Lower leg skin (tissue), 3 donors: Measurements from ENCODE around the gene PPP1R15B.

Experiments used
- CTCF ChIP-seq, 3 donors: fragments of 450-650 bp; IDR thresholded peaks; one replicate each; pipeline ENCODE4 v1.5.1; 2016; ENCODE audit warnings: antibody characterized with exemption in 3 of 3, mild to moderate bottlenecking in 3 of 3, moderate library complexity in 2 of 3
- POLR2A ChIP-seq, 2 donors: fragments of 450-650 bp; IDR thresholded peaks; one replicate each; pipeline ENCODE4 v1.6.1; 2016 to 2017; ENCODE audit warnings: antibody characterized with exemption in 2 of 2, mild to moderate bottlenecking in 1 of 2, moderate library complexity in 1 of 2

- TF ChIP-seq POLR2A (IDR thresholded peaks at IDR 0.05) (no peak), CTCF (IDR thresholded peaks at IDR 0.05) (no peak)
These were observed 48.7 kb upstream of the PPP1R15B start for GRCh38 chr1:204460346-204460745.
